PC-9 (cell line): ENCODE measurements around the gene PPP2R2C. TPM values are rescaled to one million over a fixed set of nuclear protein-coding genes. Genes with fewer than 3 reads are reported as not detected.

ENCODE experiments used
- BruUV-seq: library from RNA; stranded (reverse); fragments of 400-500 nt; replicated peaks from 2 replicates; lab custom pipeline; 2021; lab: Mats Ljungman, UMichigan
- CTCF ChIA-PET: fragments of 300-600 bp; sonication (Branson Sonifier 250); formaldehyde crosslinking; loops from one replicate; lab custom pipeline; 2022; ENCODE audit warnings: antibody characterized with exemption; lab: Charles Lee
- POLR2A ChIA-PET: fragments of 300-600 bp; sonication (Branson Sonifier 250); formaldehyde crosslinking; loops from one replicate; lab custom pipeline; 2022; ENCODE audit warnings: antibody characterized with exemption; ENCODE audit not compliant: unreplicated experiment; lab: Charles Lee
- DNase-seq, 2 experiments: peaks; one replicate each; pipeline versions ENCODE4 v3.0.0 to v3.0.0-alpha.2; 2015 to 2022; ENCODE audit warnings: mixed read lengths in 1 of 2
- H2AFZ ChIP-seq: fragments of 200-600 bp; sonication (generic); 2 replicates; pipeline ENCODE4 v1.8.1; 2017; ENCODE audit warnings: antibody characterized with exemption
- H3F3A ChIP-seq: fragments of 200-600 bp; sonication (generic); 2 replicates; pipeline ENCODE4 v1.8.1; 2017; ENCODE audit warnings: antibody characterized with exemption, mild to moderate bottlenecking, low read depth; ENCODE audit not compliant: insufficient read depth
- H3K27ac ChIP-seq: fragments of 200-600 bp; sonication (generic); 2 replicates; pipeline ENCODE4 v1.6.1; 2016; ENCODE audit warnings: mixed run types
- H3K27me3 ChIP-seq: fragments of 200-600 bp; sonication (generic); 2 replicates; pipeline ENCODE4 v1.6.1; 2016; ENCODE audit warnings: low read depth, mixed run types; ENCODE audit not compliant: insufficient read depth
- H3K36me3 ChIP-seq: fragments of 200-600 bp; sonication (generic); 2 replicates; pipeline ENCODE4 v1.6.1; 2016; ENCODE audit warnings: low read depth, mixed run types
- H3K4me1 ChIP-seq: fragments of 200-600 bp; sonication (generic); replicated peaks from 2 replicates; pipeline ENCODE4 v1.6.1; 2016; ENCODE audit warnings: mixed run types; ENCODE audit not compliant: insufficient read depth
- H3K4me2 ChIP-seq: fragments of 200-600 bp; sonication (generic); 2 replicates; pipeline ENCODE4 v1.6.1; 2017; ENCODE audit warnings: mixed run types
- H3K4me3 ChIP-seq: fragments of 200-600 bp; sonication (generic); 2 replicates; pipeline ENCODE4 v1.6.1; 2016; ENCODE audit warnings: mixed run types
- H3K79me2 ChIP-seq: fragments of 200-600 bp; sonication (generic); 2 replicates; pipeline ENCODE4 v1.6.1; 2017; ENCODE audit warnings: low read depth, mixed run types
- H3K9me2 ChIP-seq: fragments of 200-600 bp; sonication (generic); 2 replicates; pipeline ENCODE4 v1.8.1; 2017; ENCODE audit warnings: mild to moderate bottlenecking; ENCODE audit not compliant: insufficient read depth
- H3K9me3 ChIP-seq: fragments of 200-600 bp; sonication (generic); 2 replicates; pipeline ENCODE4 v1.8.1; 2016; ENCODE audit warnings: low read depth; ENCODE audit not compliant: insufficient read depth
- H4K20me1 ChIP-seq: fragments of 200-600 bp; sonication (generic); 2 replicates; pipeline ENCODE4 v1.8.1; 2017; ENCODE audit not compliant: insufficient read depth
- CTCF ChIP-seq: fragments of 200-600 bp; sonication (generic); conservative IDR thresholded peaks from 2 replicates; pipeline ENCODE4 v1.6.1; 2017; ENCODE audit warnings: mixed run types, antibody characterized with exemption, mild to moderate bottlenecking, moderate library complexity
- EZH2 ChIP-seq: fragments of 200-600 bp; sonication (generic); IDR thresholded peaks from 2 replicates; pipeline ENCODE4 v1.8.0; 2017; ENCODE audit warnings: antibody characterized with exemption, low read depth
- intact Hi-C: fragments of 100-400 bp; cut with micrococcal nuclease; formaldehyde crosslinking; loops from one replicate; pipeline ENCODE4 v1.10.0; 2022; ENCODE audit not compliant: unreplicated experiment
- total RNA-seq: library from RNA; stranded (reverse); gene quantifications from 2 replicates; pipeline ENCODE4 v1.2.3, GENCODE V29; 2021

PPP2R2C gene
- total RNA-seq, 1 experiment from 2014 or later = 40.9 TPM

GRCh38 chr4:6446130-6446482 lies 26.3 kb downstream of the PPP2R2C start:
- BruUV-seq = no TSS peak
- CTCF ChIA-PET = no interaction called here
- Histone ChIP-seq H3K79me2 (no peaks in the 10 kb centered on the region), H3K27me3 (no peaks in the 10 kb centered on the region), H3F3A (no peaks in the 10 kb centered on the region), H4K20me1 (no peaks in the 10 kb centered on the region), H3K27ac (no peak overlapping the region), H3K36me3 (no peaks in the 10 kb centered on the region), H3K4me3 (no peak overlapping the region), H3K4me1 (no peaks in the 10 kb centered on the region), H2AFZ (no peak overlapping the region), H3K4me2 (no peak overlapping the region), H3K9me3 (no peaks in the 10 kb centered on the region), H3K9me2 (no peaks in the 10 kb centered on the region)
- POLR2A ChIA-PET = no interaction called here
- intact Hi-C loops = no loop called here
- no peak for DNase-seq
- TF ChIP-seq CTCF (no peak), EZH2 (no peak)

- Histone ChIP-seq H3K9me3 (no peaks in the 10 kb centered on the region), H3K4me1 (no peaks in the 10 kb centered on the region), H3F3A (no peaks in the 10 kb centered on the region), H3K79me2 (no peaks in the 10 kb centered on the region), H3K4me2 (no peak overlapping the region), H2AFZ (no peak overlapping the region), H3K9me2 (no peaks in the 10 kb centered on the region), H3K4me3 (no peak overlapping the region), H4K20me1 (no peaks in the 10 kb centered on the region), H3K36me3 (no peaks in the 10 kb centered on the region), H3K27me3 (no peaks in the 10 kb centered on the region), H3K27ac (no peak overlapping the region)
- POLR2A ChIA-PET = no interaction called here
- CTCF ChIA-PET = interaction anchor here (0.6 kb wide), 1 partner anchor 29 kb away, joined by 9 read pairs; no protein-coding TSS in a partner anchor
- TF ChIP-seq EZH2 = no peak
- no peak for TF ChIP-seq CTCF
- no TSS peak for BruUV-seq
- intact Hi-C loops = no loop called here
- DNase-seq = no peak
These were observed 26.8 kb downstream of the PPP2R2C start for GRCh38 chr4:6445403-6446129.

GRCh38 chr4:6444582-6444981 lies 27.8 kb downstream of the PPP2R2C start:
- POLR2A ChIA-PET = no interaction called here

More at GRCh38 chr4:6444582-6444981, 27.8 kb downstream of the PPP2R2C start:
- no peaks in the 10 kb centered on the region for H3K9me2 ChIP-seq
- H2AFZ ChIP-seq = no peak overlapping the region
- H4K20me1 ChIP-seq = no peaks in the 10 kb centered on the region
- intact Hi-C loops = no loop called here
- no peak overlapping the region for H3K4me3 ChIP-seq
- no peak overlapping the region for H3K4me2 ChIP-seq
- H3K79me2 ChIP-seq = no peaks in the 10 kb centered on the region
- CTCF ChIA-PET = interaction anchor here (0.6 kb wide), 1 partner anchor 30 kb away, joined by 9 read pairs; no protein-coding TSS in a partner anchor
- H3K27ac ChIP-seq = no peak overlapping the region
- BruUV-seq = no TSS peak
- H3F3A ChIP-seq = no peaks in the 10 kb centered on the region
- no peaks in the 10 kb centered on the region for H3K36me3 ChIP-seq
- TF ChIP-seq EZH2 (no peak), CTCF (no peak)
- no peaks in the 10 kb centered on the region for H3K27me3 ChIP-seq
- no peak for DNase-seq
- H3K4me1 ChIP-seq = no peaks in the 10 kb centered on the region
- H3K9me3 ChIP-seq = no peaks in the 10 kb centered on the region
